HG02943 (cell line): ENCODE results near the gene CNN3.
"Not testable (repeated sequence)": the region's sequence is repeated elsewhere in the genome, so short reads cannot be mapped to it uniquely, and the experiment has no call there.

ENCODE experiments used
- ATAC-seq: cut with Tn5 transposase; IDR thresholded peaks from one replicate; pipeline ENCODE4 v1.9.1; 2021; ENCODE audit warnings: mild to moderate bottlenecking, low read depth, moderate library complexity; ENCODE audit not compliant: unreplicated experiment

CNN3 gene

DNA sequence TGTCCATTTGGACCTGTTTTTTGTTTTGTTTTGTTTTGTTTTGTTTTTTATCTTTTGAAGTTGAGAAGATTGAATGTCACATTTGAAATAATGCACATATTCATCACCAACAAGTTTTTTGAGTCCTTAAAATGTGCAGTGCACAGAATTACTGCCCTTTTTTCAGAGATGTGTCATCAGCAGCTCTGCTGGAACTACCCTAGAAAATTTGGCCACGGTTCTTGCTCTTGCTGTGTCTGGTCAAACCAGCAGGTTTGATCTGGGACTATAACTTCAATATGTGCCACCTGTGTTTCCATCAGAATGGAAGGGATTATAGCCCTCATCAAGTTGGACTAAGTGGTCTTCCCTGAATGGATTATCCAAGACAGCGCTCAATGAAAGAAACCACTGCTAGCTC, 24.1 kb upstream of the CNN3 start:
- no peak for ATAC-seq

DNA sequence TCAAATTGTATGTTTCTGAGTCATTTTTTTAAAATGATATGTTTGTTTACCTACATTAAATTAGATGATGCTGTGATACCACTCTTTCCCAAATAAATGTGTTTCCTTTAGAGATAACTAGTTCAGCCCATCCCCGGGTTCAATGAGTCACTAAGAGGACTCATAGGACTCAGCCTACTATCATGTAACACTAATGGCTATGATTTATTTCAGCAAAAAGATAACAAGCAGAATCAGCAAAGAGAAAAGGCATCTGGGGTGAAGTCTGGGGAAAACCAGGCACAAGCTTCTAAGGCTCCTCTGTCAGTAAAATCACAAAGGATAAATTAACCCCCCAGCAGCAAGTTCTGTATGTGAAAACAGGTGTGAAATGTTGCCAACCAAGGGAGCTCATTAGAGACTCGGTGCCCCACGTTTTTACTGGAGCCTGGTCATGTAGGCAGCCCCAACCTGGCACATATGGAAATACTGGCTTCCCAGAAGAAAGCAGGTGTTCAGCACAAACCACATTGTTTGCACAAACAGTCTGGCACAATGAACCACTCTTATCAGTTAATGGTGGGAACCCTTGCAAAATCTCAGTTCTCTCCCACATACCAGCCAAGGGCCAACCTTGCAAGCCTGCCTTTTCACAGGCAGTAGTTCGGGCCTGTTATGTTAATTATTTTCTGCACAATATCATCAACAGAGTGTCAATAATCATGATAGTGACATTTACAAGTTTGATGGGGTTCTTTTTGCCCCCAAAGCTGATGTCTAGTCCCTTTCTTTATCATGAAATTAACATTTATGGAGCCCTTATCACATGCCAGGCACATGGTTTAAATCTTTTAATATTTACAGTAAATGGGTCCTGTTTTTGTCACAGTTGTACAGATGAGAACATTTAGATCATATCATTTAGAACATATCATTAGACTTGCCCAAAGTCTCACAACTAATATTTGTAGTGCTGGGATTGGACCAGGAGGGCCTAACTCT, 23.1 kb upstream of the CNN3 start:
- ATAC-seq, result no peak

DNA sequence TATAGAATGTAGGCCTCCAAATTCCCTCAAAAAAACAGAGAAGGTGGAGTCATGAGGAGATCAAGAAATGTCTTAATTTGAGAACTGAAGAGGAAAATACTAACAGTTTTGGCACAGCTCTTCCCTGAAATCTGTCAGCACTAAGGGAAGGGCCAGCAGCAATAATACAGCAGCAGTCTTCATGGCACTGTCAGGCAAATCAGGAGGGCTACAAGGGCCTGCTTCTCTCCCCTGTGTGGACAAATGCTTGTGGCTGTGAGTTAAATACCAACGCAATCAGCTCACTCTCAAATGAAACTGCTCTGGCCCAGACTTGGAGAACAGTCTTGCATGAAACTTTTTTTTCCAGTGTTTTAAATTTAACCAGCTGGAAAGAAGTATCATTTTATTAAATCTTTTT, 20.5 kb upstream of the CNN3 start:
- no peak for ATAC-seq

DNA sequence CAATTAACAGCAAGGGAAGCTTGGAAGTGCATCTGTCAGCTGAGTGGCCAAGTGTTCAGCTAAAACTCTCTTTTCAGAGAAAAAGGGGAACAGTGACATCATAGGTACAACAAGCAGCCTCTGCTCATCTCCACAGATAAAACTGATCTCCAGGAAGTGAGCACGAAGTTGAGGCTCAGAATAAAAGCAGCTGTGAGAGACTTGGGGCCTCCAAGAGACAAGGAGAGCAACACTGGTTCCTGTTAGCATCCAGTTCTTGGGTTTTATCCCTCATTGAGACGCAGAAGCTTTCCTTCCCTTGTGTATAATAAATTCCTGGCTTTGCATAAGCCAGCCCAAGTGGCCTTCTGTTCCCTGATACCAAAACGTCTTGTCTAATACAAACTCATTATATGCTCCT, 20.0 kb upstream of the CNN3 start:
- no peak for ATAC-seq

DNA sequence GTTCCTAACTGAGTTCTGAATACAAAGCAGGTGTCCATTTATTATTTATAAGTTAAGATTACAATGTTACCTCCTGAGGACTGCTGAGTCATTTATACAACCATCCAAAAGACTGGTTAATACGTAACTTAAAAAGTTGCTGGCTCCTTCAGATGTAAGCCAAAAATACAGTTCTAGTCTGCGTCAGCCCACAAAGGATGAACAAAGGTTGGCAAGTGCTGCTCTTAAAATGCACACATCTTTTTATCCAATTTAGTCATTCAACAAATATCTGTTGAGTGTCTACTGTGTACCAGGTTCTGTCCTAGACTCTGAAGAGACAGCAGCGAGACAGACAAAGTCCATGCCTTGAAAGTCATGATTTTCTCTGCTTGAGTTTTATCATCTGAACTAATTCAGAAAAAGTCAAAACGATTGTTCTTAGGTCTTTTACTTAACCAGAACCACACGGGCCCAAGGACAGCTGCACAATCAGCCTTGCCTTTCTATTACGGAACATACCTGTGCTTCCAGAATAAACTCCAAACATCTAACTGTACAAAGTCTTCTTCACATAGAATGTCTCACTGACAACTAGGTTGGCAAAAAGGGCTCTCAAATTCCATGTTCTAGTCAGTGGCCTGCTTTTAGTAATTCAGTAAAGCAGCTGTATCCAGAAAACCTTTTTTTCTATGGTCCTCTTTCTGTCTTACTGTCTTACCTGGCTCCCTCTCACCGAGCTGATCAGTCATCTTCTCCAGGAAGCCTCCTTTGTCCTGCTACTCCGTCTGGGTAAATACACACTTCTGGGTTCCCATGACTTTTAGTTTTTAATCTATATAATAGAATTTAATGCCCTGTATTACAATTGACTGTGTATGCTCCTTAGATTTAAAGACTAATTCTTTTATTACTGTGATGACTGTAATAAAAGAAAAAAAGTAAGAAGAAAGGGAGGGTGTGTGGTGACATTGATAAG, 15.5 kb upstream of the CNN3 start:
- ATAC-seq, result no peak

DNA sequence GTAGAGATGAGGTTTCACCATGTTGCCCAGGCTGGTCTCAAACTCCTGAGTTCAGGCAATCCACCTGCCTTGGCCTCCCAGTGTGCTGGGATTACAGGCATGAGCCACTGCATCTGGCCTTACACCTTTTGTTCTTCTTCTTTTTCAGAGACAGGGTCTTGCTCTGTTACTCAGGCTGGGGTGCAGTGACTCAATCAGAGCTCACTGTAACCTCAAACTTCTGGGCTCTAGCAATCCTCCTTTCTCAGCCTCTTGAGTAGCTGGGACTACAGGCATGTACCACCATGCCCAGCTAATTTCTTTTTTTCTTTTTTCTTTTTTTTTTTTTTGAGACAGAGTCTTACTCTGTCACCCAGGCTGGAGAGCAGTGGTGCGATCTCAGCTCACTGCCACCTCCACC, 14.6 kb upstream of the CNN3 start:
- ATAC-seq, result not testable (repeated sequence)

DNA sequence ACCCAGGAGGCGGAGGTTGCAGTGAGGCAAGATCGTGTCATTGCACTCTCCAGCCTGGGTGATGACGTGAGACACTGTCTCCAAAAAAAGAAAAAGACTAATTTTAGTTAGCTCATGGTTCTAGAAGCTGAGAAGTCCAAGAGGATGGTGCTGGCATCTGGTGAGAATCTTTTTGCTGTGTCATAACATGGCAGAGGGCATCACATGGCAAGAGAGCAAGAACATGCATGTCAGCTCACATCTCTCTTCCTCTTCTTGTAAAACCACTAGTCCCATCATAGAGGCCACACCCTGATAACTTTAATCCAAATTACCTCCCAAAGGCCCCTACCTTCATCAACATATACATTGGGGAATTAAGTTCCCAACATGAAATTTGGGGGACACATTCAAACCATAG, 13.8 kb upstream of the CNN3 start:
- ATAC-seq, result no peak

DNA sequence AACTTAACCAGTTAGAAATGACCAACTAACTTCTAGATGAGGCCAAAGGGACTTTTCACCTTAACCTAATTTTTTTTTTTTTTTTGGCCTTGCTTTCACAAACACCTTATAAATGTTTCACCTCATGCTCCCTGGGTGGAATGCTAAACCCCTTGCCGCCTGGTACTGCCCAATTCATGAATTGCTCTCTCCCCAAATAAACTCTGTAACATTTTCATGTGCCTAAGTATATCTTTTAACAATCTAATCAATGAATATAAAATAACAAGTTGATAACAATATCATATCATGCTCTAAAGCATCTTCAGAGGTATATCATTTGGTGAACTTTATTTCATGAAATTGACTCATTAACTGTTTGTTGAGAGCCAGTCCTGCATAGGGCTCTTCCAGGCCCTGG, 10.9 kb upstream of the CNN3 start:
- ATAC-seq, result no peak

DNA sequence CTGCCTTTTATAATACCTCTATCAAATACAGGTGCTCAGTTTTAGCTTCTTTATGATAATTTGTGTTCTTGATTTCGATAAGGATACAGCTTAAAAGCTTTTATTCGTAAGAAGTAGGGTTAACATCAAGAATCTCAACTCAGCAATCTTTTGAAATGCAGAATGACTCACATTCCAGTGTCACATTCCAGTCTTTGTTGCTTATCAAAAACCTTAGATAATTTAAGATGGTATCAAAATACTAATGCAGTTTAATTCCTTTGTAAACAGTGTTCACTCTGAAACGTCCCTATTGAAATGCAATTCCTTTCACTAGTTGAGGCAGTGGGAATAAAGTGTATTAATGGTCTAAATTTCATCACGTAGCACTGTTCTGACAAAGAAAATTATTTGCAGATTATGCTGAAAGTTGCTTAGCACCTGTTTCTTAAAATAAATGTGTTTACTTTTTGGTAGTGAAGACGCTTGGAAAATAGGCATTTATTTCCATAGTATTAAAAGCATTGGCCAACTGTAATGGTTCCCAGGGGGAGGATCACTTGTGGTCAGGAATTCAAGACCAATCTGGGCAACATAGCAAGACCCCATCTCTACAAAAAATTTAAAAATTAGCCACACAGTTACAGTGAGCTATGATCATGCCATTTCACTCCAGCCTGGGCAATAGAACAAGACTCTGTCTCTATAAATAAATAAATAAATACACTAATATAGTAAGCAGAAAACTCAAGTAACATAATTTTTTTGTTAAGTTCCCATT, 10.1 kb upstream of the CNN3 start:
- ATAC-seq, result no peak

DNA sequence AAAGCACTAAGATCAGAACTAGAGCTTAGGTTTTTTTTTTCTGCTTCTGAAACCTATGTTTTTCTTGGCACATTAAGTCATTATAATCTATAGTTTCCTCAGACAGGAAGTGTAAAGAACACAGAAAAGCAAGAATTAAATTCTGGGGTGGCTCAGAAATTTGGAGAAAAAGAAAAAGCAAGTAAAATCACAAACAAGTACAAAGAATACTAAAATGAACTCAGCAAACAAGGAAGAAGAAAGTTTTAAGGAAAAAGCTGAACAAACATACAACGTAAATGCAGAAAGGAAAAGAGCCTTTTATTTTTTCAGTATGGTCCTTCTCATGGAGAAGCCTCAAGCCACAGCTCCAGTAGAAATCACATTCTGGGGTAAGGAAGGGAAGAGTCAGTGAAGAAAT, 8.6 kb upstream of the CNN3 start:
- no peak for ATAC-seq

DNA sequence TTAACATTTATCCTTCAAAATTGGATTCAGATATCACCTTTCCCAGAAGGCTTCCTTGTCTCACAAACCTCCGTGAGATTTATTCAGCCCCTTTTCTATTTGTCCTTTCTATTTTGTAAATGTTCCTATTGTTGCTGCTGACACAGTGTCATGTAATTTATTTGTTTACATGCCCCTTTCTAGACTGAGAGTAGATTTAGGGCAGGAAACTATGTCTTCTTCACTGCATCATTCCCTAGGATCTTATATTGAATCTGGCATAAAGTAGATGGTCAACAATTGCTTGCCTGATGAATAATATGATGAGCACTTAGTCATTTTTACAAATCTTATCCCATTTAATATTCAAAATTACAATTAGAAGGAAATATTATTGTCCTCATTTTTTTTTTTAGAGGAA, 8.1 kb upstream of the CNN3 start:
- ATAC-seq, result no peak

DNA sequence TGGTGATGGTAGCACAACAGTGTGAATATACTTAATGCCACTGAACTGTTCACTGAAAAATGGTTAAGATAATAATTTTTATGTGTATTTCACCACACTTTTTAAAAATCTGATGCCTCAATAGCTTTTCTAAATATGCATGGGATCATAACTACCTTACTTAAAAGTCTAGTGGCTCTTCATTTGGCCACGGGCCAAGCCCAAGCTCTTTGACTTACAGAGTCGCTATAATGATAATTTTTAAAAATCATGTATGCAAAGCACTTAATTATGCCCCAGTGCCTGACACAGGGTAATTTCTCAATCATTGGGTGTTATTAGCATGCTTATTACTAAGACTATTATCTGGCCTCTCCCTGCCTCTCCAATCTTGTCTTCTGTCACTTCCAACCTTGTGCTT, 7.6 kb upstream of the CNN3 start:
- no peak for ATAC-seq

DNA sequence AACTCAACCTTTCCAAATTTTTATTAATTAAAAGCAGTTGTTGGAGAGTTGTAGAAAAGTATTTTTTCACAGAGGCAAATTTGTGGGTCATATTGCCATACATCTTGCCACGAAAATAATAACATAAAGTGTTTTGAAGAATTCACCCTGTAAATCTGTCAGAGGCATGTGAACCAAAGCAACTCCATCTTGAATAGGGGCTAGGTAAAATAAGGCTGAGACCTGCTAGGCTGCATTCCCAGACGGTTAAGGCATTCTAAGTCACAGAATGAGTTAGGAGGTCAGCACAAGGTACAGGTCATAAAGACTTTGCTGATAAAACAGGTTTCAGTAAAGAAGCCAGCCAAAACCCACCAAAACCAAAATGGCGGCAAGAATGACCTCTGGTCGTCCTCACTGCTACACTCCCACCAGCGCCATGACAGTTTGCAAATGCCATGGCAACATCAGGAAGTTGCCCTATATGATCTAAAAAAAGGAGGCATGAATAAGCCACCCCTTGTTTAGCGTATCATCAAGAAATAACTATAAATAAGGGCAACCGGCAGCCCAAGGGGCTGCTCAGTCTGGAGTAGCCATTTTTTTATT, 4.4 kb upstream of the CNN3 start:
- ATAC-seq, result no peak

DNA sequence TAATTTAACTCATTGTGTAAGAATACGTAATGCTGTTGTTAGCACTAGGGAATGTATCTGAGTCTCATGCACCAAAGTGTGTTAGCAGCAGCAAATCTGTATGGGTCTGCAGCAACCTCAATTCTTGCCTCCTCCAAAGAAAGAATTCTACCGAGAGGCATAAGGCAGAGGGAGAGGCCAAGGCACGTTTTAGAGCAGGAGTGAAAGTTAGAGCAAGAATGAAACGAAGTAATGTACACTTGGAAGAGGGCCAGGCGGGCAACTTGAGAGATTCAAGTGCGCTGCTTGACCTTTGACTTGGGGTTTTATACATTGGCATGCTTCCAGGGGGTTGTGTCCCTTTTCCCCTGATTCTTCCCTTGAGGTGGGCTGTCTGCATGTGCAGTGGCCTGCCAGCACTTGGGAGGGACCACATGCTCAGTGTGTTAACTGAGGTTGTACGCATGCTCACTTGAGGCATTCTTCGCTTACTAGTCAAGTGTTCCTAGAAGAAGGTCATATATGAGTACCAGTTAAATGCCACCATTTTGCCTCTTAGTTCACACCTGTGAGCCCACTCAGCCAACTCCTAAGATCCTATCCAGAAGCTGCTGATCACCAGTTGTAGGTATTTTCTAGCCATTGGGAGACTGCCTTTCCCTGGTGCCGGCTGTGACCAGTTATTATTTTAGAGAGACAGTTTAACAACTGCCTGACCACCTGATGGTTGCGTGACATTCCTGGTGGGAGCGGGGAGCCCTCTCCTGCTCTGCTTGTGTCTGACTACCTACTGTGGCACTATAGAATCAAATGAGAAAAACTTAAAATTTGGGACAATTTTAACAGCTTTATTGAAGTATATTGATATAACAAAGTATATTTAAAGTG, 2.7 kb upstream of the CNN3 start:
- ATAC-seq, result no peak

DNA sequence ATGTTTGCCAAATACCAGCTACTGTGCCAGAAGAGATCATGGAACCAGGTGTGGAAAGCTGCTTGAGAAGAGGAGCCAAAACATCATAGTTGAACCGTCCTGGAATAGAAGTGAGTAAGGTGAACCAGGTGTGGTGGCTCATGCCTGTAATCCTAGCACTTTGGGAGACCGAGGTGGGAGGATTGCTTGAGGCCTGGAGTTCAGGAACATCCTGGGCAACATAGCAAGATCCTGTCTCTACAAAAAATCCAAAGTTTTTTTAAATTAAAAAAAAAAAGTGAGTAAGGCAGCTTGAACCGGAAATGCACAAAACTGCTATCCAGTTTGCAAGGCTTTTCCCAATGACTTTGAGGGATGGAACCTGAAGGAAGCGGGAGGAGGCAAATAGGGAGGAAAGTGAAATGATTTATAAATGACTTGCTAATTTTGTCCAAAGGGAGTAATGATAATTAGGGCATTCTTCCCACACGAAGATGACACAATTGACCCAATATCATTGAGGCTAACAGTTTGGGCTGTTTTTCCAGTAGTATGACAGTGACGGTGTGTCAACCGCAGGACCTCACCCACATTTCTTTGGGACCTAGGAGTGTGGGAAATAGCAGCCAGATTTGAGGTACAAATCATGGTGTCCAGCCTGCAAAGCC, 1.5 kb upstream of the CNN3 start:
- ATAC-seq, result no peak

DNA sequence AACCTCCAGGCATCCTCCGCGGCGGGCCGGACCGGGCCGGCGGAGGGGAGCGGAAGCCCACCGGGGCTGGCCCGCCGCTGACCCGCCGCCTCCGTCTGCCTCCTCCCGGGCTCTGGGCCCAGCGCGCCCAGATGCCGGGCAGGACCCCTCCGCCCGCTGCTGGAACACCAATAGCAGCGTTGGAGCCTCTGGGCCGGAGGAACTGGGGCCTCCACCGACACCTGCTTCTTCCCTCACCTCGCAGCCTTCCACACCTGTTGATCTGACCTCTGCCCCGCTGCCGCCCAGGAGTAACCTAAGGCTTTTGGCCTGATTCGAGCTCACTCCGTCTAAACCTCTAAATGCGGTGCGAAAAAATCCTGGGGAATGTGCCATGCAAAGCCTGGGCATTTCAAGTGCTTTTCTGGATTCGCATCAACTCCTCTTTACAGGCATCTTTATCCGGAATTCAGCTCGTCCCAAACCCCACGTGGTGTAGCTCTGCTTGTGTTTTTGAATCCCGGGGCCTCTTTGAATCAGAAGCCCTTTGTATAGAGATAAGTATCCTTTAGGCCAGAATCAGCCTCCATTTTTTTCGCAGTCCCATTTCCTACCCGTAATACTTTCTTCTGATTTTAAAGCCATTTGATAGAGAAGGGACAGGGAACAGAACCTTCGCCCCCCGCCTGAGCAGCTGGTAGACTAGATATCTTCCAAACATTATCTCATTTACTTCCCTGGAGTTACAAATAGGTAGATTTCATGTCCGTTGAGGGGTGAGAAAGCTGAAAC, 680 bp upstream of the CNN3 start:
- ATAC-seq, result peak; percentile 18

DNA sequence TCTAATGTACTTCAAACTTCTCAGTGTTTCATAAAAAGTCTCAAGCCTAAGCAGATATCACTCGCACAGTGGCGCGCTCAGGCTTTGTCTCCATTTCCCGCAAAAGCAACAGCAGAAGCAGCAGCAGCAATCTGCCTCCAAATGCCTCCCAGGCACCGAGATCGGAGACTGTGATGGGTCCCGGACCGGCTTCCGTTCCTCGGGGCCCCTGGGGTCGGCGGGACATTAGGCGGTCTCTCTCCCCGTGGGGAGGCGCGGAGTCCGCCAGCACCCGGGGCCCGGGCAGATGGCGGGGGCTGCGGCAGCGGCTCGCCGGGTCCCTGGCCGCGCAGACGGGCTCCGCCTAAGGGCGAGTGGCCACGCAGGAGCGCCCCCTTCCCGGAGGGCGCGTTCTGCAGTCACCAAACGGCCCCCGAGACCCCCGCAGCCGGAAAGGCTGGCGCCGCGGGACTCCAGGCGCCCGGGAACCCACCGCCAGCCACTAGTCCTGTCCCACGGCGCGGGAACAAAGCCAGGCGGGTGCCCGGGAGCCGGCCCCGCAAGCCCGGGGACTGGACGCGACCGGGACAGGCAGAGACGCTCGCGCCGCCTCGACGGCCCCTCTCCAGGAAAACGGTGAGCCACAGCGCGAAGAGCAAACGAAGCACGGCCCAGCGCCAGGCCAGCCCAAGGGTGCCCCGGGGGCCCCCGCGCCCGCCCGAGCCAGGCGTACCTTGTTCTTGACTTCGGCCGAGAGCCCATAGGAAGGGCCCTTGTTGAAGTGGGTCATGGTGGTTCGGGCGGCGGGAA, 590 bp downstream of the CNN3 start:
- ATAC-seq, result peak; percentile 29
